GM12865 (cell line): ENCODE results near the gene MAD1L1.
"Not testable (repeated sequence)": the region's sequence is repeated elsewhere in the genome, so short reads cannot be mapped to it uniquely, and the experiment has no call there.

Experiments
- DNase-seq: peaks from one replicate; pipeline ENCODE4 v3.0.0; 2010; ENCODE audit warnings: low read depth
- H3K4me3 ChIP-seq: 2 replicates; pipeline ENCODE4 v1.5.1; 2011; ENCODE audit warnings: mild to moderate bottlenecking, low read depth, low read length, control low read depth
- CTCF ChIP-seq: IDR thresholded peaks from 2 replicates; pipeline ENCODE4 v1.5.1; 2011; ENCODE audit warnings: low read length, control low read depth, low read depth, inconsistent platforms; ENCODE audit not compliant: insufficient read depth; ENCODE audit errors: missing control alignments

The MAD1L1 gene

GRCh38 chr7:1974290-1975101 lies 258.2 kb downstream of the MAD1L1 start:
- no peak overlapping the region for H3K4me3 ChIP-seq
- TF ChIP-seq CTCF: no peak
- no peak for DNase-seq

- no peak for TF ChIP-seq CTCF
- no peak for DNase-seq
- no peak overlapping the region for H3K4me3 ChIP-seq
Measured at GRCh38 chr7:1973321-1974251, 259.2 kb downstream of the MAD1L1 start.

GRCh38 chr7:1972744-1973143 lies 260.0 kb downstream of the MAD1L1 start:
- no peak for DNase-seq
- no peak for TF ChIP-seq CTCF

GRCh38 chr7:1971946-1972654 lies 260.6 kb downstream of the MAD1L1 start:
- no peak for DNase-seq
- no peak for TF ChIP-seq CTCF
- H3K4me3 ChIP-seq: no peak overlapping the region

More at GRCh38 chr7:1972744-1973143, 260.0 kb downstream of the MAD1L1 start:
- H3K4me3 ChIP-seq: no peak overlapping the region

- TF ChIP-seq CTCF: no peak
- no peak overlapping the region for H3K4me3 ChIP-seq
- DNase-seq: no peak
Measured at GRCh38 chr7:1970895-1971294, 261.9 kb downstream of the MAD1L1 start.

- H3K4me3 ChIP-seq, DNase-seq: not testable (repeated sequence)
Measured at GRCh38 chr7:1970285-1970660, 262.5 kb downstream of the MAD1L1 start.
